HCT116 (cell line): Measurements from ENCODE around the gene KISS1R. TPM values are rescaled to one million over a fixed set of nuclear protein-coding genes. Genes with fewer than 3 reads are reported as not detected.

Experiments
- ATAC-seq: fragments of 200-7000 bp; cut with Tn5 transposase; 2 replicates; pipeline ENCODE4 v1.9.1; 2020; ENCODE audit warnings: mild to moderate bottlenecking, moderate library complexity
- BruUV-seq: library from RNA; stranded (reverse); fragments of 400-500 nt; replicated peaks from 2 replicates; lab custom pipeline; 2021; lab: Mats Ljungman, UMichigan
- CTCF ChIA-PET: fragments of 300-600 bp; sonication (Branson Sonifier 250); formaldehyde crosslinking; loops from one replicate; lab custom pipeline; 2021; ENCODE audit warnings: antibody characterized with exemption; lab: Charles Lee
- POLR2A ChIA-PET: fragments of 300-600, 350-600 bp; sonication (Branson Sonifier 250); formaldehyde crosslinking; loops from one replicate; lab custom pipeline; 2021; ENCODE audit warnings: antibody characterized with exemption; lab: Charles Lee
- RAD21 ChIA-PET, 2 experiments: fragments of 300-600 bp; sonication (Branson Sonifier 250); formaldehyde crosslinking; loops; one replicate each; lab custom pipeline; 2023; ENCODE audit warnings: low total read pairs in 2 of 2; ENCODE audit not compliant: uncharacterized antibody in 2 of 2, unreplicated experiment in 2 of 2, low non-redundant PET in 1 of 2; lab: Charles Lee
- DNase-seq: peaks from one replicate; pipeline ENCODE4 v3.0.0-alpha.2; 2010; ENCODE audit warnings: low read depth, low spot score
- H2AFZ ChIP-seq: fragments of 200-600 bp; shearing (Covaris generic), sonication (generic); 2 replicates; pipeline ENCODE4 v1.6.1; 2017; ENCODE audit warnings: low read depth, mixed run types, mixed read lengths, antibody characterized with exemption, low read length; ENCODE audit not compliant: poor library complexity, severe bottlenecking
- H3K27ac ChIP-seq: 2 replicates; pipeline ENCODE4 v1.5.1; 2012; ENCODE audit warnings: low read depth, low read length
- H3K27me3 ChIP-seq: fragments of 200-600 bp; sonication (generic); 2 replicates; pipeline ENCODE4 v1.6.1; 2016; ENCODE audit warnings: mixed run types, low read length, mixed read lengths; ENCODE audit not compliant: insufficient read depth
- H3K36me3 ChIP-seq, 2 experiments: fragments of 200-500 bp in 1 of 2; fragments of 200-600 bp in 1 of 2; sonication (Bioruptor generic) in 1 of 2; sonication (generic) in 1 of 2; 2 replicates each; pipeline versions ENCODE4 v1.5.1 to v1.6.1; 2014 to 2016; ENCODE audit warnings: low read length in 2 of 2, inconsistent platforms in 1 of 2, mixed read lengths in 1 of 2, mixed run types in 1 of 2; ENCODE audit not compliant: insufficient read depth in 2 of 2, control insufficient read depth in 1 of 2
- H3K4me1 ChIP-seq, 2 experiments: fragments of 200-600 bp in 1 of 2; sonication (generic) in 1 of 2; 2 replicates each; pipeline versions ENCODE4 v1.5.1 to v1.6.1; 2012 to 2017; ENCODE audit warnings: low read length in 2 of 2, inconsistent platforms in 1 of 2, mild to moderate bottlenecking in 1 of 2, mixed read lengths in 1 of 2, mixed run types in 1 of 2, moderate library complexity in 1 of 2; ENCODE audit not compliant: insufficient read depth in 2 of 2, control insufficient read depth in 1 of 2
- H3K4me2 ChIP-seq: fragments of 200-600 bp; sonication (generic); 2 replicates; pipeline ENCODE4 v1.6.1; 2017; ENCODE audit warnings: mixed run types, low read length, mixed read lengths
- H3K4me3 ChIP-seq, 2 experiments: fragments of 200-600 bp in 1 of 2; sonication (generic) in 1 of 2; replicated peaks in 1 of 2; 2 replicates each; pipeline ENCODE4 v1.5.1; 2011 to 2016; ENCODE audit warnings: low read length in 2 of 2, control low read depth in 1 of 2, low read depth in 1 of 2, mild to moderate bottlenecking in 1 of 2, mixed read lengths in 1 of 2, mixed run types in 1 of 2
- H3K79me2 ChIP-seq: fragments of 200-600 bp; sonication (generic); 2 replicates; pipeline ENCODE4 v1.6.1; 2017; ENCODE audit warnings: mild to moderate bottlenecking, mixed run types, low read length, moderate library complexity, mixed read lengths; ENCODE audit not compliant: insufficient read depth
- H3K9ac ChIP-seq: fragments of 200-600 bp; sonication (generic); 2 replicates; pipeline ENCODE4 v1.6.1; 2016; ENCODE audit warnings: low read length, mixed read lengths
- H3K9me2 ChIP-seq: fragments of 200-600 bp; sonication (generic), shearing (Covaris generic); 2 replicates; pipeline ENCODE4 v1.6.1; 2017; ENCODE audit warnings: mixed run types, mild to moderate bottlenecking, moderate library complexity; ENCODE audit not compliant: insufficient read depth
- H3K9me3 ChIP-seq, 2 experiments: fragments of 200-500 bp in 1 of 2; fragments of 200-600 bp in 1 of 2; sonication (Bioruptor generic) in 1 of 2; sonication (generic) in 1 of 2; 2 replicates each; pipeline ENCODE4 v1.6.1; 2014 to 2017; ENCODE audit warnings: low read length in 2 of 2, mixed read lengths in 2 of 2, inconsistent platforms in 1 of 2, low read depth in 1 of 2, mild to moderate bottlenecking in 1 of 2, mixed run types in 1 of 2, moderate library complexity in 1 of 2; ENCODE audit not compliant: control insufficient read depth in 1 of 2, insufficient read depth in 1 of 2
- H4K20me1 ChIP-seq: fragments of 200-600 bp; sonication (generic), shearing (Covaris generic); 2 replicates; pipeline ENCODE4 v1.6.1; 2017; ENCODE audit warnings: mixed run types, mild to moderate bottlenecking, moderate library complexity; ENCODE audit not compliant: insufficient read depth
- ATF3 ChIP-seq: IDR thresholded peaks from 2 replicates; pipeline ENCODE4 v1.6.1; 2012
- CBX3 ChIP-seq: IDR thresholded peaks from 2 replicates; pipeline ENCODE4 v1.6.1; 2012; ENCODE audit warnings: low read depth
- CTCF ChIP-seq, 3 experiments: fragments of 200-600 bp in 1 of 3; sonication (generic) in 1 of 3; IDR thresholded peaks in 2 of 3; conservative IDR thresholded peaks in 1 of 3; 2 replicates each; pipeline ENCODE4 v1.5.1; 2012 to 2017; ENCODE audit warnings: low read depth in 2 of 3, low read length in 2 of 3, antibody characterized with exemption in 1 of 3, borderline replicate concordance in 1 of 3, control low read depth in 1 of 3, mild to moderate bottlenecking in 1 of 3, mixed read lengths in 1 of 3, mixed run types in 1 of 3, moderate library complexity in 1 of 3; ENCODE audit not compliant: insufficient read depth in 1 of 3
- EZH2phosphoT487 ChIP-seq: fragments of 200-600 bp; IDR thresholded peaks from 2 replicates; pipeline ENCODE4 v1.6.1; 2018; ENCODE audit warnings: antibody characterized with exemption, borderline replicate concordance
- FOSL1 ChIP-seq: IDR thresholded peaks from 2 replicates; pipeline ENCODE4 v1.6.1; 2012; ENCODE audit warnings: low read depth
- JUND ChIP-seq: IDR thresholded peaks from 2 replicates; pipeline ENCODE4 v1.6.1; 2012
- POLR2A ChIP-seq: IDR thresholded peaks from 2 replicates; pipeline ENCODE4 v1.7.0; 2011; ENCODE audit warnings: borderline replicate concordance; ENCODE audit not compliant: insufficient read depth, insufficient read length; ENCODE audit errors: extremely low read depth
- POLR2AphosphoS5 ChIP-seq: IDR thresholded peaks from 2 replicates; pipeline ENCODE4 v1.6.1; 2011; ENCODE audit warnings: mild to moderate bottlenecking, low read depth, low read length, moderate library complexity
- RAD21 ChIP-seq: IDR thresholded peaks from 2 replicates; pipeline ENCODE4 v1.6.1; 2012; ENCODE audit warnings: low read depth, mild to moderate bottlenecking
- SP1 ChIP-seq: IDR thresholded peaks from 2 replicates; pipeline ENCODE4 v1.6.1; 2012; ENCODE audit warnings: low read depth
- YY1 ChIP-seq: IDR thresholded peaks from 2 replicates; pipeline ENCODE4 v1.6.1; 2011; ENCODE audit warnings: low read length, low read depth, moderate library complexity, mild to moderate bottlenecking; ENCODE audit not compliant: insufficient replicate concordance; ENCODE audit errors: extremely low read depth
- ZBTB33 ChIP-seq: IDR thresholded peaks from 2 replicates; pipeline ENCODE4 v1.6.1; 2011; ENCODE audit warnings: mild to moderate bottlenecking, low read length, moderate library complexity; ENCODE audit not compliant: insufficient replicate concordance; ENCODE audit errors: extremely low read depth
- ZFX ChIP-seq: fragments of 450-650 bp; IDR thresholded peaks from 2 replicates; pipeline ENCODE4 v1.6.1; 2017
- intact Hi-C: fragments of 100-400 bp; cut with micrococcal nuclease; formaldehyde crosslinking; loops from 2 replicates; pipeline ENCODE4 v1.10.0; 2022
- total RNA-seq: library from RNA; stranded (reverse); gene quantifications from one replicate; pipeline ENCODE4 v1.2.1, GENCODE V29; 2021; ENCODE audit not compliant: unreplicated experiment
- TF ChIP-seq, protein P1 (sequence below): IDR thresholded peaks from 2 replicates; pipeline ENCODE4 v1.6.1; 2012

The KISS1R gene
- total RNA-seq, 1 experiment from 2014 or later: 5.9 TPM

DNA sequence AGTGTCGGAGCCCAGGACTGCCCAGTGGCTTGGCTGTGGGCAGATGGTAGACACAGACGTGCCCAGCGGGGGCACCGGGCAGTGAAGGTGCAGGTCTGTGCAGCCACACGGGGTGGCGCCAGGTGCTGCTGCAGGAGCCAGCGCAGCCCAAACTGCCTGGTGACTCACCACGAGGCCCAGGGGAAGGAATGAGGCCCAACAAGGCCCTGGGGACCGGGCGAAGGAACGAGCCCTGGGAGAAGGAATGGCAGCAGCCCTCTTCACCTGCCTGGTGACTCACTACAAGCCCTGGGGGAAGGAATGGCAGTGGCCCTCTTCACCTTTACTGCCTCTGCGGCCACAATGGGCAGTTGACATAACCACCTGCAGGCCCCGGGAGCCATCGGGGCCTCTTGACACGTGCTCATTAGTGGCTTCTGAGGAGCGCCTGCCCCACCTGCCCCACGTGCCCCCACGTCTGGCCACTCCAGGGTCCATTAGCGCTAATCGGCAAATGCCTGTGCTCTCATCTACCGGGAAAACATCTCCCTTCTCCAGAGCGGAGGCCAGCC is 33.4 kb upstream of the KISS1R start:
- POLR2A ChIA-PET: no interaction called here
- CTCF ChIA-PET: no interaction called here
- Histone ChIP-seq H3K27me3 (no peaks in the 10 kb centered on the region), H3K79me2 (no peaks in the 10 kb centered on the region), H3K4me2 (peak overlapping the region; percentile 60)
- peak; percentile 95 for ATAC-seq
- intact Hi-C loops: loop anchor here (1.0 to 2.0 kb wide), 2 partner anchors 25 to 34 kb away; partner anchors contain the start of gene KISS1R
- peak; percentile 77 for TF ChIP-seq ZBTB33
- peak; percentile 70; the same call in 1 of the 2 replicates for TF ChIP-seq ZFX
- TF ChIP-seq EZH2phosphoT487: no peak
- TF ChIP-seq CBX3: peak; percentile 97
- TF ChIP-seq RAD21: peak; percentile 96
- TF ChIP-seq CTCF (IDR thresholded peaks at IDR 0.05 in 2 of 3, conservative IDR thresholded peaks at IDR 0.05 in 1 of 3; ENCODE audit: borderline replicate concordance in 1 of 3, insufficient read depth in 1 of 3, low read depth in 2 of 3, low read length in 2 of 3): peak; percentile 72 to 90 (median 80)
- TF ChIP-seq JUND: peak; percentile 95
- TF ChIP-seq ATF3: no peak
- peak; percentile 67 for TF ChIP-seq POLR2AphosphoS5
- TF ChIP-seq FOSL1: peak; percentile 92
- peak; percentile 20 for TF ChIP-seq YY1
- TF ChIP-seq SP1: peak; percentile 85
- TF ChIP-seq, protein P1, sequence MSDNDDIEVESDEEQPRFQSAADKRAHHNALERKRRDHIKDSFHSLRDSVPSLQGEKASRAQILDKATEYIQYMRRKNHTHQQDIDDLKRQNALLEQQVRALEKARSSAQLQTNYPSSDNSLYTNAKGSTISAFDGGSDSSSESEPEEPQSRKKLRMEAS: peak; percentile 96
- TF ChIP-seq POLR2A: no peak
- TF ChIP-seq, all 23 proteins: peak for 11
- Histone ChIP-seq H3K9me2 (no peaks in the 10 kb centered on the region), H3K36me3 (peaks cover 5 to 11% of the 10 kb centered on the region in 2 experiments; a peak in 3 of 4 replicates), H3K4me3 (no peak overlapping the region), H3K9ac (peak overlapping the region; percentile 57), H3K9me3 (no peaks in the 10 kb centered on the region), H2AFZ (no peak overlapping the region), H3K27ac (peak overlapping the region; percentile 77), H3K4me1 (peaks cover 20 to 22% of the 10 kb centered on the region in 2 experiments), H4K20me1 (no peaks in the 10 kb centered on the region)
- peak; percentile 91 for DNase-seq
- no TSS peak for BruUV-seq
- RAD21 ChIA-PET: interaction anchor here in 1 of 2 experiments (0.8 kb wide), 1 partner anchor 10 kb away, joined by 3 read pairs; the partner anchor contains the start of gene RNU6-9
